ENCODE measurements around the gene CCNL1. TPM values are rescaled to one million over a fixed set of nuclear protein-coding genes. Genes with fewer than 3 reads are reported as not detected.
"Not testable (repeated sequence)": the region's sequence is repeated elsewhere in the genome, so short reads cannot be mapped to it uniquely, and the experiment has no call there.

The CCNL1 gene
- total RNA-seq, 5 donors from 2014 or later (not counting 1 experiment from before 2014, with no cell fraction given): 271 to 1,140 (median 276) TPM

GRCh38 chr3:157191149-157191548 is 31.2 kb upstream of the CCNL1 start:
- H3K27ac Mint-ChIP-seq; H3K27me3 Mint-ChIP-seq; H3K4me1 ChIP-seq (ENCODE audit: control insufficient read depth in 1 of 2, extremely low read depth in 1 of 2, insufficient read depth in 2 of 2, low read length in 2 of 2); POLR2A ChIA-PET; H3K4me3 Mint-ChIP-seq; H3K4me3 ChIP-seq (ENCODE audit: control insufficient read depth in 1 of 2, extremely low read depth in 1 of 2, low read length in 1 of 2); H3K36me3 ChIP-seq (ENCODE audit: control insufficient read depth in 2 of 2, extremely low read depth in 1 of 2, insufficient read depth in 1 of 2, low read length in 1 of 2); ATAC-seq (replicated peaks in 1 of 4); H3K27me3 ChIP-seq (replicated peaks in 1 of 2; ENCODE audit: control insufficient read depth in 2 of 2, extremely low read depth in 1 of 2, insufficient read depth in 2 of 2, low read length in 1 of 2); H3K4me1 Mint-ChIP-seq; DNase-seq; CTCF ChIA-PET; H3K27ac ChIP-seq (ENCODE audit: low read length): not testable (repeated sequence)
- peaks cover 32% of the 10 kb centered on the region for H3K36me3 Mint-ChIP-seq
- peaks cover 10% of the 10 kb centered on the region for H3K9me3 ChIP-seq
- WGBS (ENCODE audit: insufficient coverage): no CpG with 5 or more reads among the region's 5 CpGs
- peaks cover 38 to 75% (median 60%) of the 10 kb centered on the region in 3 donors for H3K9me3 Mint-ChIP-seq

DNA sequence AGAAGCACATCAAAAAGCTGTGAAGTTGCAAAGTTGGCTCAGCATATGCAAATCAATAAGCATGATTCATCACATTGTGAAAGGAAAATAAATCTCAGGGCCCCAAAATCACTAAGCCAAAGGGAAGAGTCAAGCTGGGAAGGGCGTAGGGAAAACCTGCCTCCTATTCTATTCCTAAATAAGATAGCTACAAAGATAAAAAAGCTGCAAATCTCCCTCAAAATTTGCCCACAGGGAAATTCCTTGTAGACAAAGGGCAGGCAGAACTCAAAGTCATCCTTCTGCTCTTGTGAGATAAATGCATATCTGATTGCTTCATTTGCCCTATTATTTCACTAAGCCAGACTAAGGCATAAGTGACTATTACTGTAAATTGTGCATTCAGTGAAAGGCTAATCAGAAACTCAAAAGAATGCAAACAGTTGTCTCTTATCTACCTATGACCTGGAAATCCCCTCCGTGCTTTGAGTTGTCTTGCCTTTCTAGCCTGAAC is 30.5 kb upstream of the CCNL1 start:
- DNase-seq: no peak
- CTCF ChIA-PET: no interaction called here
- H3K36me3 Mint-ChIP-seq: peaks cover 40% of the 10 kb centered on the region
- POLR2A ChIA-PET: no interaction called here
- no peaks in the 10 kb centered on the region for H3K4me1 Mint-ChIP-seq
- 100% methylated on average over 1 of the region's 2 CpGs for WGBS (ENCODE audit: insufficient coverage)
- peaks cover 10% of the 10 kb centered on the region for H3K9me3 ChIP-seq
- H3K36me3 ChIP-seq (ENCODE audit: control insufficient read depth in 2 of 2, extremely low read depth in 1 of 2, insufficient read depth in 1 of 2, low read length in 1 of 2): peaks cover 3 to 13% of the 10 kb centered on the region in 2 donors
- H3K4me3 ChIP-seq (ENCODE audit: control insufficient read depth in 1 of 2, extremely low read depth in 1 of 2, low read length in 1 of 2): no peak overlapping the region
- no peak for ATAC-seq (replicated peaks in 1 of 4)
- no peak overlapping the region for H3K27ac ChIP-seq (ENCODE audit: low read length)
- H3K9me3 Mint-ChIP-seq: peaks cover 39 to 74% (median 61%) of the 10 kb centered on the region in 3 donors
- H3K4me3 Mint-ChIP-seq: no peak overlapping the region
- no peaks in the 10 kb centered on the region for H3K4me1 ChIP-seq (ENCODE audit: control insufficient read depth in 1 of 2, extremely low read depth in 1 of 2, insufficient read depth in 2 of 2, low read length in 2 of 2)
- H3K27me3 ChIP-seq (replicated peaks in 1 of 2; ENCODE audit: control insufficient read depth in 2 of 2, extremely low read depth in 1 of 2, insufficient read depth in 2 of 2, low read length in 1 of 2): no peaks in the 10 kb centered on the region
- no peaks in the 10 kb centered on the region for H3K27me3 Mint-ChIP-seq
- H3K27ac Mint-ChIP-seq: no peak overlapping the region

- Mint-ChIP-seq H3K36me3 (peaks cover 46% of the 10 kb centered on the region), H3K27me3 (no peaks in the 10 kb centered on the region), H3K4me3 (no peak overlapping the region), H3K9me3 (peaks cover 49 to 72% (median 58%) of the 10 kb centered on the region in 3 donors), H3K27ac (no peak overlapping the region), H3K4me1 (peaks cover 0 to 11% (median 2%) of the 10 kb centered on the region in 3 donors)
- no peak overlapping the region for H3K4me3 ChIP-seq (ENCODE audit: control insufficient read depth in 1 of 2, extremely low read depth in 1 of 2, low read length in 1 of 2)
- H3K9me3 ChIP-seq: peaks cover 10% of the 10 kb centered on the region
- ATAC-seq (replicated peaks in 1 of 4): no peak
- H3K4me1 ChIP-seq (ENCODE audit: control insufficient read depth in 1 of 2, extremely low read depth in 1 of 2, insufficient read depth in 2 of 2, low read length in 2 of 2): no peaks in the 10 kb centered on the region
- POLR2A ChIA-PET: no interaction called here
- DNase-seq: no peak
- CTCF ChIA-PET: no interaction called here
- H3K27me3 ChIP-seq (replicated peaks in 1 of 2; ENCODE audit: control insufficient read depth in 2 of 2, extremely low read depth in 1 of 2, insufficient read depth in 2 of 2, low read length in 1 of 2): no peaks in the 10 kb centered on the region
- peaks cover 3 to 19% of the 10 kb centered on the region in 2 donors for H3K36me3 ChIP-seq (ENCODE audit: control insufficient read depth in 2 of 2, extremely low read depth in 1 of 2, insufficient read depth in 1 of 2, low read length in 1 of 2)
- no peak overlapping the region for H3K27ac ChIP-seq (ENCODE audit: low read length)
These were observed 28.4 kb upstream of the CCNL1 start for GRCh38 chr3:157188391-157188790.

GRCh38 chr3:157182879-157183278 is 22.9 kb upstream of the CCNL1 start:
- Mint-ChIP-seq H3K9me3 (peaks cover 26 to 49% (median 42%) of the 10 kb centered on the region in 3 donors), H3K27me3 (no peaks in the 10 kb centered on the region), H3K4me3 (no peak overlapping the region), H3K27ac (no peak overlapping the region), H3K4me1 (peaks cover 8 to 18% (median 11%) of the 10 kb centered on the region in 3 donors), H3K36me3 (peaks cover 67% of the 10 kb centered on the region)
- ATAC-seq (replicated peaks in 1 of 4): no peak
- H3K4me3 ChIP-seq (ENCODE audit: control insufficient read depth in 1 of 2, extremely low read depth in 1 of 2, low read length in 1 of 2): no peak overlapping the region
- CTCF ChIA-PET: no interaction called here
- no peaks in the 10 kb centered on the region for H3K9me3 ChIP-seq
- POLR2A ChIA-PET: no interaction called here
- peaks cover 3 to 24% of the 10 kb centered on the region in 2 donors for H3K36me3 ChIP-seq (ENCODE audit: control insufficient read depth in 2 of 2, extremely low read depth in 1 of 2, insufficient read depth in 1 of 2, low read length in 1 of 2)
- 98% methylated on average over 3 of the region's 3 CpGs for WGBS (ENCODE audit: insufficient coverage)
- no peak for DNase-seq
- H3K27me3 ChIP-seq (replicated peaks in 1 of 2; ENCODE audit: control insufficient read depth in 2 of 2, extremely low read depth in 1 of 2, insufficient read depth in 2 of 2, low read length in 1 of 2): no peaks in the 10 kb centered on the region
- H3K4me1 ChIP-seq (ENCODE audit: control insufficient read depth in 1 of 2, extremely low read depth in 1 of 2, insufficient read depth in 2 of 2, low read length in 2 of 2): no peaks in the 10 kb centered on the region
- no peak overlapping the region for H3K27ac ChIP-seq (ENCODE audit: low read length)

DNA sequence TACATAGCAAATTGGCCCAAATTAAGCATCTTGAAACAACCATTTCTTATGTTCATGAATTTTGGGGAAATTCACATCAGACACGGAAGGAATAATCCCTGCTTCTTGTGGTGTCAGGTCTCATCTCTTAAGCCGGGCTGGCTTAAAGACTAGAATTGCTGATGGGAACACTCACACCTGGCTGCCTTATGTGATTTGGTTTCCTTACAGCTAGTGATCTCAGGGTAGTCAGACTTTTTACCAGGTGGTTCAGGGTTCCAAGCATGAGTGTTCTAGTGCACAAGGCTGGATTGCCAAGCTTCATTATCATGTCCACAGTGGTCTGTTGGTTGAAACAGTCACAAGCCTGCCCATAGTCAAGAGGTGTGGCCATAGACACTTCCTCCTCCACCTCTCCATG is 20.3 kb upstream of the CCNL1 start:
- H3K27me3 Mint-ChIP-seq: no peaks in the 10 kb centered on the region
- Histone ChIP-seq H3K9me3 (no peaks in the 10 kb centered on the region), H3K36me3 (ENCODE audit: control insufficient read depth in 2 of 2, extremely low read depth in 1 of 2, insufficient read depth in 1 of 2, low read length in 1 of 2) (peaks cover 0 to 9% of the 10 kb centered on the region in 2 donors), H3K27ac (ENCODE audit: low read length) (no peak overlapping the region), H3K27me3 (replicated peaks in 1 of 2; ENCODE audit: control insufficient read depth in 2 of 2, extremely low read depth in 1 of 2, insufficient read depth in 2 of 2, low read length in 1 of 2) (no peaks in the 10 kb centered on the region), H3K4me3 (ENCODE audit: control insufficient read depth in 1 of 2, extremely low read depth in 1 of 2, low read length in 1 of 2) (no peak overlapping the region), H3K4me1 (ENCODE audit: control insufficient read depth in 1 of 2, extremely low read depth in 1 of 2, insufficient read depth in 2 of 2, low read length in 2 of 2) (peaks cover 5 to 15% of the 10 kb centered on the region in 2 experiments)
- CTCF ChIA-PET: no interaction called here
- peaks cover 27 to 39% (median 29%) of the 10 kb centered on the region in 3 donors for H3K4me1 Mint-ChIP-seq
- POLR2A ChIA-PET: no interaction called here
- H3K9me3 Mint-ChIP-seq: peaks cover 12 to 30% (median 22%) of the 10 kb centered on the region in 3 donors
- peaks cover 56% of the 10 kb centered on the region for H3K36me3 Mint-ChIP-seq
- no peak for DNase-seq
- no peak overlapping the region for H3K27ac Mint-ChIP-seq
- no peak for ATAC-seq (replicated peaks in 1 of 4)
- no peak overlapping the region for H3K4me3 Mint-ChIP-seq
- 100% methylated on average over 2 of the region's 2 CpGs for WGBS (ENCODE audit: insufficient coverage)

DNA sequence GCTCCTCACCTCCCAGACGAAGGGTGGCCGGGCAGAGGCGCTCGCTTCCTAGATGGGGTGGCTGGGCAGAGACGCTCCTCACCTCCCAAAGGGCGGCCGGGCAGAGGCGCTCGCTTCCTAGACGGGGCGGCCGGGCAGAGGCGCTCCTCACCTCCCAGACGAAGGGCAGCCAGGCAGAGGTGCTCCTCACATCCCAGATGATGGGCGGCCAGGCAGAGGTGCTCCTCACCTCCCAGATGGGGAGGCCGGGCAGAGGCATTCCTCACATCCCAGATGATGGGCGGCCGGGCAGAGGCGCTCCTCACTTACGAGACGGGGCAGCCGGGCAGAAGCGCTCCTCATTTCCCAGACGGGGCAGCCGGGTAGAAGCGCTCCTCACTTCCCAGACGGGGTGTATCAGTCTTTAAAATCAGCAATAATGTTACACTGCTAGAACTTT is 19.4 kb upstream of the CCNL1 start:
- 97% methylated on average over 26 of the region's 27 CpGs for WGBS (ENCODE audit: insufficient coverage)
- ChIA-PET POLR2A (no interaction called here), CTCF (no interaction called here)
- Histone ChIP-seq H3K4me1 (ENCODE audit: control insufficient read depth in 1 of 2, extremely low read depth in 1 of 2, insufficient read depth in 2 of 2, low read length in 2 of 2) (peaks cover 5 to 18% of the 10 kb centered on the region in 2 experiments), H3K4me3 (ENCODE audit: control insufficient read depth in 1 of 2, extremely low read depth in 1 of 2, low read length in 1 of 2) (no peak overlapping the region), H3K9me3 (no peaks in the 10 kb centered on the region), H3K27me3 (replicated peaks in 1 of 2; ENCODE audit: control insufficient read depth in 2 of 2, extremely low read depth in 1 of 2, insufficient read depth in 2 of 2, low read length in 1 of 2) (no peaks in the 10 kb centered on the region), H3K27ac (ENCODE audit: low read length) (no peak overlapping the region), H3K36me3 (ENCODE audit: control insufficient read depth in 2 of 2, extremely low read depth in 1 of 2, insufficient read depth in 1 of 2, low read length in 1 of 2) (peaks cover 0 to 5% of the 10 kb centered on the region in 2 donors)
- H3K27ac Mint-ChIP-seq: no peak overlapping the region
- H3K9me3 Mint-ChIP-seq: peaks cover 8 to 25% (median 18%) of the 10 kb centered on the region in 3 donors
- ATAC-seq (replicated peaks in 1 of 4) (no peak), DNase-seq (no peak)
- no peaks in the 10 kb centered on the region for H3K27me3 Mint-ChIP-seq
- peaks cover 32 to 41% (median 32%) of the 10 kb centered on the region in 3 donors for H3K4me1 Mint-ChIP-seq
- no peak overlapping the region for H3K4me3 Mint-ChIP-seq
- peaks cover 47% of the 10 kb centered on the region for H3K36me3 Mint-ChIP-seq
